Spleen (tissue), 11 donors: Measurements from ENCODE around the gene SCUBE1. TPM values are rescaled to one million over a fixed set of nuclear protein-coding genes. Genes with fewer than 3 reads are reported as not detected.

Source experiments
- DNase-seq: peaks from one replicate; pipeline ENCODE4 v3.0.0-alpha.2; 2020
- H3K27ac ChIP-seq, 8 donors: fragments of 200-600 bp; sonication (generic) in 7 of 8; 1 replicate in 4 of 8; 2 replicates in 4 of 8; pipeline versions ENCODE4 v1.5.0 to v1.8.0; 2016 to 2021; ENCODE audit warnings: inconsistent platforms in 4 of 8, mild to moderate bottlenecking in 4 of 8, moderate library complexity in 1 of 8
- H3K27me3 ChIP-seq, 7 donors: fragments of 200-600 bp; sonication (generic) in 6 of 7; replicated peaks in 1 of 7; 1 replicate in 4 of 7; 2 replicates in 3 of 7; pipeline versions ENCODE4 v1.5.0 to v1.8.0; 2016 to 2021; ENCODE audit warnings: inconsistent platforms in 3 of 7, mild to moderate bottlenecking in 1 of 7
- H3K36me3 ChIP-seq, 6 donors: fragments of 200-600 bp; sonication (generic) in 5 of 6; 1 replicate in 4 of 6; 2 replicates in 2 of 6; pipeline versions ENCODE4 v1.5.0 to v1.8.0; 2016 to 2021; ENCODE audit warnings: inconsistent platforms in 2 of 6
- H3K4me1 ChIP-seq, 6 donors: fragments of 200-600 bp; sonication (generic) in 5 of 6; 1 replicate in 3 of 6; 2 replicates in 3 of 6; pipeline versions ENCODE4 v1.5.0 to v1.8.0; 2016 to 2021; ENCODE audit warnings: inconsistent platforms in 3 of 6
- H3K4me3 ChIP-seq, 8 donors: fragments of 200-600 bp; sonication (generic) in 7 of 8; 1 replicate in 4 of 8; 2 replicates in 4 of 8; pipeline versions ENCODE4 v1.5.0 to v1.8.0; 2016 to 2021; ENCODE audit warnings: inconsistent platforms in 4 of 8, mild to moderate bottlenecking in 4 of 8, moderate library complexity in 2 of 8
- H3K9me3 ChIP-seq, 8 donors: fragments of 200-600 bp; sonication (generic) in 7 of 8; 1 replicate in 4 of 8; 2 replicates in 4 of 8; pipeline versions ENCODE4 v1.5.0 to v1.8.0; 2016 to 2021; ENCODE audit warnings: inconsistent platforms in 4 of 8
- POLR2A ChIP-seq, 3 donors: fragments of 450-650 bp; IDR thresholded peaks; one replicate each; pipeline ENCODE4 v1.5.1; 2017; ENCODE audit warnings: antibody characterized with exemption in 3 of 3, mild to moderate bottlenecking in 1 of 3
- POLR2AphosphoS5 ChIP-seq, 3 donors: sonication (generic); formaldehyde crosslinking; IDR thresholded peaks; one replicate each; pipeline ENCODE4 v1.5.1; 2017; ENCODE audit warnings: antibody characterized with exemption in 3 of 3
- WGBS, 5 donors: extraction: QIAGEN DNeasy Blood & Tissue Kit in 3 of 5; methylation state at CpG; one replicate each; pipeline versions ENCODE4 v1.1.5 to v1.1.7; 2013 to 2018; 5-methylcytosine and 5-hydroxymethylcytosine counted together
- intact Hi-C: fragments of 100-400 bp; cut with DNase I; formaldehyde crosslinking; loops from one replicate; pipeline ENCODE4 v1.15.0; 2023; ENCODE audit warnings: low total_unique reads
- polyA plus RNA-seq, 3 donors: library from polyadenylated mRNA; stranded (reverse); fragments of 200-250 nt; gene quantifications; one replicate each; pipeline ENCODE4 v1.2.1, GENCODE V29; 2013
- total RNA-seq, 7 donors: library from RNA; depleted of rRNA in 3 of 7; stranded (reverse); fragments of >200 nt in 3 of 7; fragmentation: NEBNext Ultra II Directional in 4 of 7; extraction: Animal tissue kit (Norgen Biotek cat#: 25700) in 4 of 7; gene quantifications; one replicate each; pipeline versions ENCODE4 v1.1.0 to v1.2.1, GENCODE V29; 2016 to 2021
- TF ChIP-seq, protein P1 (sequence below), 11 experiments: fragments of 200-600 bp in 7 of 11; fragments of 450-650 bp in 4 of 11; sonication (generic) in 4 of 11; IDR thresholded peaks in 8 of 11; conservative IDR thresholded peaks in 3 of 11; 1 replicate in 7 of 11; 2 replicates in 4 of 11; pipeline versions ENCODE4 v1.4.0 to v1.8.0; 2016 to 2021; ENCODE audit warnings: antibody characterized with exemption in 11 of 11, inconsistent platforms in 4 of 11, mild to moderate bottlenecking in 1 of 11
- donor health status: healthy with polysubstance abuse.
- donor health status: DM: no; HTN: no; CAD: no; lungs with moderate emphysema.
- donor health status: DM: no; HTN: no; CAD: no.
- donor health status: Bipolar disorder and iron deficiency.
- donor health status: healthy.
- donor health status: DM: no; HTN: no; CAD: no.
- donor health status: DM: yes; HTN: yes; CAD: no.

The SCUBE1 gene
- total and polyA plus RNA-seq, 10 donors, result 0.46 to 43.5 (median 15.9) TPM

DNA sequence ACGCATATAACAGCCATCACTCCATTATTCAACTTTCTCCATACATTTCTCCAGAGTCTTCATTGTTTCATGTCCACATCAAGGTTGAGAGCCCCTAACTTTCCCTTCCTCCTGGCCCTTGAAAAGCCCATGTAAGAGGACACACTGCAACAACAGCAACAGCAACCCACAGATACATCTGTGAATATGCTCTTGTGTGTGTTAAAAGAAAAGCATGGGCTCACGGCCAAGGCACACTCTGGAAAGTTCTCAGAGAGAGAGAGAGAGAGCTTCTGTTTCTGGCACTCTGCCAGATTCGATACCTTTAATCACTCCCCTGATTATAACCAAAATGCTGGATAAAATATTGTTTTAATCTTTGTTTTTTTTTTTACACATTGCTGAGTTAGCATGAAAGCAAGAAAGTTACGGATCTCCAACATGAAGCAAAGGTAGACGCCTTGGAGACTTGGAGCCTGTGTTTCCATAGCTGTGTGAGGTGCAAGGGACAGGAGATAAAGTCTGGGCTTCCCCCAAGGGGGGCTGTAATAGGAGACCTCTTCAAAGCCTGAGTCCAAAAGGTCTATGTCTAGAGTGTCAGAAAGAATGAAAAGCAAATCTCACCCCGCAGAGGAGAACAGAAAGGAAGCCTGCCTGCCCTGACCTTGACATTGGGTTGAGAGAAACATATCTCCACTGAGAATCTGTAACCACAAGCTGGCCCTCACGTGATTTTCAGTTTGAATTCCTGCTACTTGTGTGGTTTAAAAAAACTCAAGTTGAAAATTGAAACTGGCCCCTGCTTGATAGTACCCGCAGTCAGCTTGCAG, 34.9 kb upstream of the SCUBE1 start:
- H3K27me3 ChIP-seq, result peaks cover 0 to 61% (median 10%) of the 10 kb centered on the region in 7 donors
- H3K36me3 ChIP-seq, result no peaks in the 10 kb centered on the region
- no peak overlapping the region for H3K4me3 ChIP-seq
- H3K4me1 ChIP-seq, result peaks cover 0 to 36% (median 20%) of the 10 kb centered on the region in 6 donors
- 13 to 20% (median 17%) methylated on average over 8 of the region's 8 CpGs for WGBS, 5 donors
- no peak for DNase-seq
- peaks cover 0 to 12% (median 9%) of the 10 kb centered on the region in 8 donors for H3K9me3 ChIP-seq
- TF ChIP-seq POLR2A (IDR thresholded peaks at IDR 0.05) (no peak), POLR2AphosphoS5 (IDR thresholded peaks at IDR 0.05) (no peak)
- TF ChIP-seq, protein P1, sequence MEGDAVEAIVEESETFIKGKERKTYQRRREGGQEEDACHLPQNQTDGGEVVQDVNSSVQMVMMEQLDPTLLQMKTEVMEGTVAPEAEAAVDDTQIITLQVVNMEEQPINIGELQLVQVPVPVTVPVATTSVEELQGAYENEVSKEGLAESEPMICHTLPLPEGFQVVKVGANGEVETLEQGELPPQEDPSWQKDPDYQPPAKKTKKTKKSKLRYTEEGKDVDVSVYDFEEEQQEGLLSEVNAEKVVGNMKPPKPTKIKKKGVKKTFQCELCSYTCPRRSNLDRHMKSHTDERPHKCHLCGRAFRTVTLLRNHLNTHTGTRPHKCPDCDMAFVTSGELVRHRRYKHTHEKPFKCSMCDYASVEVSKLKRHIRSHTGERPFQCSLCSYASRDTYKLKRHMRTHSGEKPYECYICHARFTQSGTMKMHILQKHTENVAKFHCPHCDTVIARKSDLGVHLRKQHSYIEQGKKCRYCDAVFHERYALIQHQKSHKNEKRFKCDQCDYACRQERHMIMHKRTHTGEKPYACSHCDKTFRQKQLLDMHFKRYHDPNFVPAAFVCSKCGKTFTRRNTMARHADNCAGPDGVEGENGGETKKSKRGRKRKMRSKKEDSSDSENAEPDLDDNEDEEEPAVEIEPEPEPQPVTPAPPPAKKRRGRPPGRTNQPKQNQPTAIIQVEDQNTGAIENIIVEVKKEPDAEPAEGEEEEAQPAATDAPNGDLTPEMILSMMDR (IDR thresholded peaks at IDR 0.05 in 8 of 11, conservative IDR thresholded peaks at IDR 0.05 in 3 of 11), result no peak
- H3K27ac ChIP-seq, result peak overlapping the region in 4 of 8 donors; percentile 16 to 29 (median 24)
- intact Hi-C loops, result no loop called here

DNA sequence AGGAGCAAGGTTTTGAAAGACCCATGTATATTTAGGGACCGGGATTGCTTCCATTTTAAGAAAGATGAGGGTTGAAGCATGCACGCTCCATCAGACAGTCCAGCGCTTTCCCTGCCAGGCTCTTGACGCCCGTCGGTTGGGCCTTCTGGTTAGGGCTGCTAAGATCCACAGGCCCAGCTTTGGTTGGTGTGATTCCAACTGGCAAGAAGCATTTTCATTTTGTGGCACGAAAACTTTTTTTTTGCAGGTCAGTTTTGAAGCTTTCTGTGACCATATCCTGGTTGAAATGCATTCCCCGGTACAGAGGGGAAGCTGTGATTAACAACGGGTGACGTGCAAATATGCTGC, 34.4 kb upstream of the SCUBE1 start:
- TF ChIP-seq POLR2A (IDR thresholded peaks at IDR 0.05), result no peak
- intact Hi-C loops, result no loop called here
- 41 to 64% (median 48%) methylated on average over 10 of the region's 10 CpGs for WGBS, 5 donors
- no peak for DNase-seq
- Histone ChIP-seq H3K9me3 (peaks cover 0 to 12% (median 9%) of the 10 kb centered on the region in 8 donors), H3K4me1 (peaks cover 0 to 36% (median 20%) of the 10 kb centered on the region in 6 donors), H3K36me3 (no peaks in the 10 kb centered on the region), H3K4me3 (no peak overlapping the region), H3K27me3 (peaks cover 0 to 62% (median 10%) of the 10 kb centered on the region in 7 donors), H3K27ac (peak overlapping the region in 3 of 8 donors; percentile 26 to 44 (median 29))

DNA sequence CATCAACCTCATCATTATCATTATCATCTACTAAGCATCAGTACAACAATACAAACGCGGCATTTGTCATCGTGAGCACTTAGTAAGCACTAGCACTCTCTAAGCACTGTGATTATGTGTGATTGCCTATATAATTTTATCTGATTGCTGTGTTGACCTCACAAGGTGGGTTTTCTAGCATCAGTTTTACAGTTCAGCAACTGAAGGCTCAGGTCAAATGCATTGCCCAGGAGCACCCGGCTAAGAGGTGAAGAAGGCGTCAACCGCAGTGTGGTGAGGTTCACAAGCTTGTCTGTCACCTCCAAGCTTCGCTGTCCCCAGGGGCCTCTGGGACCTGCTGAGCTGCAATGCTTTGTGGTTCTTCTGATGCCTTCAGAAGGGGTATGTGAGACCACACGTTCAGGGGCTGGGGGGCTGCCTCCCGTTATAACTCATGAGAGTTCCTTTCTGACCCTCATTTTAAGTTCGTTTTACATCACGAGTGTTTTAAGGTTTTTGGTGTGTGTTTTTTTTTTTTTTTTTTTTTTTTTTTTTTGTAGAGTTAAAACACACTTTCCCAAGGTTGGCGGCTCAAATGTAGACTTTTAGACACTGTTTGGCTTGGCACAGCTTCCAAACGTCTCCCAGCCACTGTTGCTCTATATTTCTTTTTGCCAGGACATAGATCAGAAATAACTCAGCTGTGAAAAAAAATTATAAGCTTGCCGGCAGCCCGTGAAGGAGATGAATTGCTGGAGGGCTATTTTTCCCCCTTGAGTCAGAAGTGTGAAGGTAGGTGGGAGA, 33.8 kb upstream of the SCUBE1 start:
- H3K4me3 ChIP-seq, result no peak overlapping the region
- intact Hi-C loops, result no loop called here
- TF ChIP-seq POLR2A (IDR thresholded peaks at IDR 0.05) (no peak), POLR2AphosphoS5 (IDR thresholded peaks at IDR 0.05) (no peak)
- TF ChIP-seq, protein P1 (IDR thresholded peaks at IDR 0.05 in 8 of 11, conservative IDR thresholded peaks at IDR 0.05 in 3 of 11), result no peak
- WGBS, 5 donors, result 45 to 67% (median 58%) methylated on average over 15 of the region's 15 CpGs
- H3K27me3 ChIP-seq, result peaks cover 0 to 66% (median 10%) of the 10 kb centered on the region in 7 donors
- peak overlapping the region in 3 of 8 donors; percentile 26 to 44 (median 29) for H3K27ac ChIP-seq
- peaks cover 0 to 36% (median 20%) of the 10 kb centered on the region in 6 donors for H3K4me1 ChIP-seq
- H3K9me3 ChIP-seq, result peaks cover 0 to 12% (median 9%) of the 10 kb centered on the region in 8 donors
- H3K36me3 ChIP-seq, result no peaks in the 10 kb centered on the region
- DNase-seq, result no peak

DNA sequence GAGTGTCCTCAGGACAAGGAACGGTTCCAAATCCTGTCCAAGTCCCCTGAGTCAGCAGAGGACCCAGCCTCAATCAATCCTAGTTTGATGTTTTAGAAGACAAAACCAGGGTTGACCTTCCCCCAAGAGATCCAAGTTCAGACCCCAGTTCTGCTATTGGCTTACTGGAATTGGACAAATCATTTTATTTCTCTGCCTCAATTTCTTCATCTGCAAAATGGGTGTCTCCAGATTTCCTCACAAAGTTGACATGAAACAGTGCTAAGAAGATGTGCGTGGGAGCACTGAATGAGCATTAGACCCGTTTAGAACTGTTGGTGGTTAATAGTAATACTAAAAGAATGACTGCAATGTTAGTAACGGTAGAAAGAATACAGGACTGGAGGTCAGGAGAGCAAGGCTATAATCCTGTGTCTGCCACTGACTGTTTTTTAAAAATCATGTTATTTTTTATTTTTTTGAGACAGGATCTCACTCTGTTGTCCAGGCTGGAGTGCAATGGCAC, 32.8 kb upstream of the SCUBE1 start:
- peaks cover 0 to 75% (median 16%) of the 10 kb centered on the region in 7 donors for H3K27me3 ChIP-seq

More for the DNA sequence above, 32.8 kb upstream of the SCUBE1 start:
- Histone ChIP-seq H3K36me3 (no peaks in the 10 kb centered on the region), H3K4me1 (peaks cover 0 to 29% (median 20%) of the 10 kb centered on the region in 6 donors), H3K4me3 (no peak overlapping the region), H3K27ac (no peak overlapping the region), H3K9me3 (peaks cover 0 to 12% (median 9%) of the 10 kb centered on the region in 8 donors)
- no peak for DNase-seq
- intact Hi-C loops, result no loop called here
- 65 to 87% (median 77%) methylated on average over 4 of the region's 4 CpGs for WGBS, 5 donors
- TF ChIP-seq POLR2A (IDR thresholded peaks at IDR 0.05), result no peak
- TF ChIP-seq, protein P1 (IDR thresholded peaks at IDR 0.05 in 8 of 11, conservative IDR thresholded peaks at IDR 0.05 in 3 of 11), result no peak
- no peak for TF ChIP-seq POLR2AphosphoS5 (IDR thresholded peaks at IDR 0.05)
